HepG2 (cell line): ENCODE results near the gene XXYLT1. TPM values are rescaled to one million over a fixed set of nuclear protein-coding genes. Genes with fewer than 3 reads are reported as not detected.

Source experiments
- ARID2 ChIP-seq: sonication (generic); formaldehyde crosslinking; IDR thresholded peaks from 2 replicates; pipeline ENCODE4 v1.8.1; 2022; ENCODE audit warnings: mild to moderate bottlenecking, missing genetic modification reagents, borderline replicate concordance
- EHMT2 ChIP-seq: fragments of 200-600 bp; sonication (generic); IDR thresholded peaks from 2 replicates; pipeline ENCODE4 v1.7.0; 2017; ENCODE audit warnings: antibody characterized with exemption, low read depth, low read length, borderline replicate concordance
- EP300 ChIP-seq, 3 experiments: sonication (generic) in 1 of 3; formaldehyde crosslinking in 1 of 3; IDR thresholded peaks; 2 replicates each; pipeline versions ENCODE4 v1.5.1 to v1.6.1; 2011 to 2020; ENCODE audit warnings: low read depth in 2 of 3, low read length in 2 of 3, borderline replicate concordance in 1 of 3, improper control_type of control experiment in 1 of 3, mild to moderate bottlenecking in 1 of 3, missing genetic modification reagents in 1 of 3, moderate library complexity in 1 of 3
- HIC2 ChIP-seq: sonication (generic); formaldehyde crosslinking; IDR thresholded peaks from 2 replicates; pipeline ENCODE4 v1.9.0; 2022; ENCODE audit warnings: low read depth, missing genetic modification reagents
- IRX3 ChIP-seq: sonication (generic); formaldehyde crosslinking; IDR thresholded peaks from 2 replicates; pipeline ENCODE4 v1.8.1; 2023; ENCODE audit warnings: mild to moderate bottlenecking, low read depth, missing genetic modification reagents, borderline replicate concordance
- KDM5B ChIP-seq: sonication (generic); formaldehyde crosslinking; IDR thresholded peaks from 2 replicates; pipeline ENCODE4 v1.4.0; 2020; ENCODE audit warnings: missing genetic modification reagents, mild to moderate bottlenecking, borderline replicate concordance
- MAZ ChIP-seq, 2 experiments: sonication (generic) in 1 of 2; formaldehyde crosslinking in 1 of 2; IDR thresholded peaks; 2 replicates each; pipeline versions ENCODE4 v1.5.0 to v1.6.1; 2012 to 2020; ENCODE audit warnings: low read depth in 2 of 2, mild to moderate bottlenecking in 2 of 2, borderline replicate concordance in 1 of 2, improper control_type of control experiment in 1 of 2, low read length in 1 of 2, missing genetic modification reagents in 1 of 2, moderate library complexity in 1 of 2
- MNT ChIP-seq: fragments of 450-650 bp; IDR thresholded peaks from 2 replicates; pipeline ENCODE4 v1.6.1; 2016
- SAFB2 ChIP-seq: sonication (generic); formaldehyde crosslinking; IDR thresholded peaks from 2 replicates; pipeline ENCODE4 v1.5.1; 2020; ENCODE audit warnings: missing genetic modification reagents, low read depth, mild to moderate bottlenecking, borderline replicate concordance
- SMAD1 ChIP-seq: sonication (generic); formaldehyde crosslinking; IDR thresholded peaks from 2 replicates; pipeline ENCODE4 v1.4.0; 2020; ENCODE audit warnings: missing genetic modification reagents, low read depth, mild to moderate bottlenecking, borderline replicate concordance
- ZBTB34 ChIP-seq: sonication (generic); formaldehyde crosslinking; IDR thresholded peaks from 2 replicates; pipeline ENCODE4 v1.8.0; 2022; ENCODE audit warnings: mild to moderate bottlenecking, missing genetic modification reagents
- ZBTB39 ChIP-seq: sonication (generic); formaldehyde crosslinking; IDR thresholded peaks from 2 replicates; pipeline ENCODE4 v1.5.0; 2020; ENCODE audit warnings: missing genetic modification reagents
- ZEB1 ChIP-seq: IDR thresholded peaks from 2 replicates; pipeline ENCODE4 v1.6.1; 2012; ENCODE audit warnings: mild to moderate bottlenecking, low read depth, inconsistent platforms; ENCODE audit not compliant: insufficient replicate concordance
- ZFP41 ChIP-seq: sonication (generic); formaldehyde crosslinking; IDR thresholded peaks from 2 replicates; pipeline ENCODE4 v1.4.0; 2020; ENCODE audit warnings: mild to moderate bottlenecking, missing genetic modification reagents, borderline replicate concordance
- ZFY ChIP-seq: sonication (generic); formaldehyde crosslinking; IDR thresholded peaks from 2 replicates; pipeline ENCODE4 v1.4.0; 2020; ENCODE audit warnings: missing genetic modification reagents
- ZNF205 ChIP-seq: IDR thresholded peaks from 2 replicates; pipeline ENCODE4 v1.6.1; 2018; ENCODE audit warnings: missing biosample characterization, missing genetic modification reagents
- ZNF235 ChIP-seq: sonication (generic); formaldehyde crosslinking; IDR thresholded peaks from 2 replicates; pipeline ENCODE4 v1.8.1; 2023; ENCODE audit warnings: mild to moderate bottlenecking, missing genetic modification reagents, borderline replicate concordance
- ZNF780A ChIP-seq: sonication (generic); formaldehyde crosslinking; IDR thresholded peaks from 2 replicates; pipeline ENCODE4 v1.8.0; 2022; ENCODE audit warnings: mild to moderate bottlenecking, missing genetic modification reagents, moderate library complexity
- ZNF788 ChIP-seq: sonication (generic); formaldehyde crosslinking; IDR thresholded peaks from 2 replicates; pipeline ENCODE4 v1.5.0; 2020; ENCODE audit warnings: mild to moderate bottlenecking, missing genetic modification reagents, borderline replicate concordance
- polyA plus RNA-seq, 8 experiments: library from polyadenylated mRNA; depleted of rRNA in 3 of 8; stranded (reverse) in 7 of 8; unstranded in 1 of 8; fragments of >200 nt; fragmentation: Illumina TruSeq in 4 of 8; extraction: Trizol in 4 of 8; gene quantifications; 2 replicates each; pipeline versions ENCODE4 v1.2.1 to v1.2.3, GENCODE V29; 2011 to 2016; ENCODE audit warnings: low read depth in 4 of 8, missing spikeins in 1 of 8, mixed read lengths in 1 of 8; ENCODE audit not compliant: insufficient read depth in 1 of 8
- total RNA-seq, 5 experiments: library from RNA; depleted of rRNA; stranded (reverse); fragments of >200 nt; fragmentation: Illumina TruSeq; extraction: Trizol; gene quantifications; 2 replicates each; pipeline ENCODE4 v1.2.3, GENCODE V29; 2016; ENCODE audit warnings: low read depth in 1 of 5

Gene XXYLT1
- total and polyA plus RNA-seq, 2 of the 13 experiments (the other 11 are each of a cell fraction or from before 2014, with no cell fraction given) = 17.7 to 19.0 TPM

GRCh38 chr3:195198426-195199346, 72.3 kb downstream of the XXYLT1 start (continued):
- no peak for TF ChIP-seq MNT
- no peak for TF ChIP-seq ARID2 (CRISPR knock-in tag)
- TF ChIP-seq ZBTB39 (CRISPR knock-in tag) = no peak
- peak; percentile 62; the same call in 1 of the 2 replicates for TF ChIP-seq ZBTB34 (CRISPR knock-in tag)
- TF ChIP-seq HIC2 (CRISPR knock-in tag) = no peak
- peak; percentile 16 for TF ChIP-seq ZEB1
- no peak; the same call in 1 of the 2 replicates for TF ChIP-seq SAFB2 (CRISPR knock-in tag)
- no peak for TF ChIP-seq KDM5B
- no peak for TF ChIP-seq ZFP41 (CRISPR knock-in tag)
- peak; percentile 41; the same call in 1 of the 2 replicates for TF ChIP-seq ZNF788 (CRISPR knock-in tag)
- peak; percentile 67; the same call in 1 of the 2 replicates for TF ChIP-seq EHMT2
- no peak for TF ChIP-seq ZNF235
- TF ChIP-seq EP300 (IDR thresholded peaks at IDR 0.05; ENCODE audit: low read depth in 2 of 2, low read length in 2 of 2) = peak in 1 of 2 experiments; percentile 87; a peak in 2 of 4 replicates
- peak; percentile 51; the same call in 1 of the 2 replicates for TF ChIP-seq EP300 (CRISPR knock-in tag; IDR thresholded peaks at IDR 0.05; ENCODE audit: borderline replicate concordance)
- TF ChIP-seq ZNF205 = no peak
- TF ChIP-seq ZNF780A (CRISPR knock-in tag) = no peak
- no peak for TF ChIP-seq IRX3
- no peak; the same call in 1 of the 2 replicates for TF ChIP-seq ZFY (CRISPR knock-in tag)
- TF ChIP-seq SMAD1 (CRISPR knock-in tag) = no peak
- TF ChIP-seq MAZ (IDR thresholded peaks at IDR 0.05; ENCODE audit: borderline replicate concordance, low read depth, low read length) = no peak
- no peak for TF ChIP-seq MAZ (CRISPR knock-in tag; IDR thresholded peaks at IDR 0.05; ENCODE audit: low read depth)
